HG03095 (cell line): ENCODE measurements around the gene CTU1.
"Not testable (repeated sequence)": the region's sequence is repeated elsewhere in the genome, so short reads cannot be mapped to it uniquely, and the experiment has no call there.

Experiments
- ATAC-seq: cut with Tn5 transposase; IDR thresholded peaks from one replicate; pipeline ENCODE4 v1.9.1; 2021; ENCODE audit warnings: moderate library complexity; ENCODE audit not compliant: unreplicated experiment

Gene CTU1

GRCh38 chr19:51108066-51108804 is at the start of gene CTU1:
Gene CTU1, minus strand, starts transcription at chr19:51108409. Its CDS starts 3,840 bp downstream, at chr19:51104569.
- ATAC-seq, result peak; percentile 84

- ATAC-seq, result no peak
Measured at GRCh38 chr19:51157265-51157664, 49.1 kb upstream of the CTU1 start.

- ATAC-seq, result no peak
Measured at GRCh38 chr19:51156710-51157109, 48.5 kb upstream of the CTU1 start.

GRCh38 chr19:51150627-51151026 is 42.4 kb upstream of the CTU1 start:
- no peak for ATAC-seq

GRCh38 chr19:51148580-51148979 is 40.4 kb upstream of the CTU1 start:
- no peak for ATAC-seq

- no peak for ATAC-seq
Measured at GRCh38 chr19:51147663-51148062, 39.5 kb upstream of the CTU1 start.

- no peak for ATAC-seq
Measured at GRCh38 chr19:51146751-51147150, 38.5 kb upstream of the CTU1 start.

GRCh38 chr19:51145916-51146493 is 37.8 kb upstream of the CTU1 start:
- ATAC-seq, result no peak

- no peak for ATAC-seq
Measured at GRCh38 chr19:51144482-51145045, 36.4 kb upstream of the CTU1 start.

- no peak for ATAC-seq
Measured at GRCh38 chr19:51143486-51143885, 35.3 kb upstream of the CTU1 start.

GRCh38 chr19:51142809-51143475 is 34.7 kb upstream of the CTU1 start:
- not testable (repeated sequence) for ATAC-seq

GRCh38 chr19:51142119-51142518 is 33.9 kb upstream of the CTU1 start, which contains the start of gene SIGLEC7:
Gene SIGLEC7, plus strand, starts transcription at chr19:51142301. Its CDS starts 69 bp downstream, at chr19:51142370.
- ATAC-seq, result no peak

- no peak for ATAC-seq
Measured at GRCh38 chr19:51141181-51141580, 33.0 kb upstream of the CTU1 start.

GRCh38 chr19:51140441-51140840 is 32.2 kb upstream of the CTU1 start:
- no peak for ATAC-seq

- ATAC-seq, result no peak
Measured at GRCh38 chr19:51139299-51140014, 31.2 kb upstream of the CTU1 start.

- no peak for ATAC-seq
Measured at GRCh38 chr19:51138549-51138979, 30.4 kb upstream of the CTU1 start.

- no peak for ATAC-seq
Measured at GRCh38 chr19:51137792-51138425, 29.7 kb upstream of the CTU1 start.

- no peak for ATAC-seq
Measured at GRCh38 chr19:51136851-51137551, 28.8 kb upstream of the CTU1 start.

GRCh38 chr19:51135986-51136762 is 28.0 kb upstream of the CTU1 start:
- no peak for ATAC-seq
